Neuronal stem cell (in vitro differentiated cells): Measurements from ENCODE around the gene NPC2.
A peak's percentile ranks its signal among the peaks of the same experiment; 100 is the strongest.

Experiments
- DNase-seq: peaks from one replicate; pipeline ENCODE4 v3.0.0-alpha.2; 2013; ENCODE audit warnings: low spot score
- H2AFZ ChIP-seq: one replicate; pipeline ENCODE4 v1.6.1; 2013; ENCODE audit warnings: mild to moderate bottlenecking, low read length, inconsistent platforms
- H2AK5ac ChIP-seq: 2 replicates; pipeline ENCODE4 v1.6.1; 2013; ENCODE audit warnings: low read depth, mild to moderate bottlenecking, inconsistent platforms, low read length, moderate library complexity, mixed read lengths
- H2BK120ac ChIP-seq: 2 replicates; pipeline ENCODE4 v1.6.1; 2013; ENCODE audit warnings: low read depth, mild to moderate bottlenecking, inconsistent platforms, low read length, moderate library complexity, mixed read lengths
- H2BK12ac ChIP-seq: one replicate; pipeline ENCODE4 v1.6.1; 2013; ENCODE audit warnings: low read length, inconsistent platforms
- H2BK15ac ChIP-seq: 2 replicates; pipeline ENCODE4 v1.6.1; 2013; ENCODE audit warnings: mild to moderate bottlenecking, low read length, inconsistent platforms, mixed read lengths
- H2BK5ac ChIP-seq: one replicate; pipeline ENCODE4 v1.6.1; 2013; ENCODE audit warnings: inconsistent platforms, mild to moderate bottlenecking, low read length, moderate library complexity
- H3K14ac ChIP-seq: one replicate; pipeline ENCODE4 v1.6.1; 2013; ENCODE audit warnings: low read length, inconsistent platforms
- H3K18ac ChIP-seq: 2 replicates; pipeline ENCODE4 v1.6.1; 2013; ENCODE audit warnings: low read length, inconsistent platforms
- H3K23ac ChIP-seq: 2 replicates; pipeline ENCODE4 v1.6.1; 2013; ENCODE audit warnings: low read depth, mild to moderate bottlenecking, mixed read lengths, low read length, inconsistent platforms; ENCODE audit not compliant: poor library complexity
- H3K27ac ChIP-seq: replicated peaks from 3 replicates; pipeline ENCODE4 v1.5.1; 2013; ENCODE audit warnings: low read length, inconsistent platforms
- H3K27me3 ChIP-seq, 3 experiments: 2 replicates each; pipeline ENCODE4 v1.6.1; 2013; ENCODE audit warnings: low read length in 3 of 3, mild to moderate bottlenecking in 2 of 3, inconsistent platforms in 1 of 3, low read depth in 1 of 3, mixed read lengths in 1 of 3, moderate library complexity in 1 of 3; ENCODE audit not compliant: control insufficient read depth in 3 of 3, insufficient read depth in 3 of 3
- H3K36me3 ChIP-seq, 2 donors: replicated peaks in 1 of 2; 2 replicates each; pipeline ENCODE4 v1.6.1; 2013; ENCODE audit warnings: low read length in 2 of 2; ENCODE audit not compliant: control insufficient read depth in 2 of 2, insufficient read depth in 2 of 2
- H3K4ac ChIP-seq: 2 replicates; pipeline ENCODE4 v1.6.1; 2013; ENCODE audit warnings: inconsistent platforms, mild to moderate bottlenecking, low read length, moderate library complexity
- H3K4me1 ChIP-seq, 2 donors: 1 replicate in 1 of 2; 2 replicates in 1 of 2; pipeline ENCODE4 v1.6.1; 2013; ENCODE audit warnings: low read length in 2 of 2, low read depth in 1 of 2; ENCODE audit not compliant: control insufficient read depth in 2 of 2, insufficient read depth in 1 of 2
- H3K4me2 ChIP-seq: one replicate; pipeline ENCODE4 v1.6.1; 2013; ENCODE audit warnings: mild to moderate bottlenecking, low read length, inconsistent platforms; ENCODE audit not compliant: insufficient read depth, poor library complexity, severe bottlenecking
- H3K4me3 ChIP-seq, 2 donors: 2 replicates each; pipeline ENCODE4 v1.5.1; 2013; ENCODE audit warnings: low read length in 2 of 2, mild to moderate bottlenecking in 2 of 2, inconsistent platforms in 1 of 2, moderate library complexity in 1 of 2
- H3K79me1 ChIP-seq: one replicate; pipeline ENCODE4 v1.6.1; 2013; ENCODE audit warnings: low read depth, mild to moderate bottlenecking, inconsistent platforms, low read length, moderate library complexity
- H3K9ac ChIP-seq: one replicate; pipeline ENCODE4 v1.6.1; 2013; ENCODE audit warnings: mild to moderate bottlenecking, low read depth, low read length, inconsistent platforms; ENCODE audit not compliant: poor library complexity
- H3K9me3 ChIP-seq, 2 donors: replicated peaks in 1 of 2; 2 replicates each; pipeline versions ENCODE3 to v1.6.1; 2013; ENCODE audit warnings: low read length in 2 of 2, mild to moderate bottlenecking in 2 of 2, inconsistent platforms in 1 of 2, low read depth in 1 of 2, mixed read lengths in 1 of 2, moderate library complexity in 1 of 2; ENCODE audit not compliant: control insufficient read depth in 2 of 2, insufficient read depth in 1 of 2
- H4K8ac ChIP-seq: one replicate; pipeline ENCODE4 v1.6.1; 2013; ENCODE audit warnings: low read depth, mild to moderate bottlenecking, inconsistent platforms, low read length, moderate library complexity
- H4K91ac ChIP-seq: one replicate; pipeline ENCODE4 v1.6.1; 2013; ENCODE audit warnings: low read length, low read depth, mild to moderate bottlenecking, inconsistent platforms; ENCODE audit not compliant: poor library complexity
- WGBS, 2 donors: extraction: QIAGEN DNeasy Blood & Tissue Kit; methylation state at CpG; one replicate each; pipeline ENCODE4 v1.1.7; 2013; ENCODE audit warnings: missing lambda C conversion rate in 2 of 2, mixed read lengths in 1 of 2; ENCODE audit not compliant: insufficient read length in 2 of 2, insufficient replicate concordance in 1 of 2; ENCODE audit errors: extremely low coverage in 2 of 2; 5-methylcytosine and 5-hydroxymethylcytosine counted together

Gene NPC2

DNA sequence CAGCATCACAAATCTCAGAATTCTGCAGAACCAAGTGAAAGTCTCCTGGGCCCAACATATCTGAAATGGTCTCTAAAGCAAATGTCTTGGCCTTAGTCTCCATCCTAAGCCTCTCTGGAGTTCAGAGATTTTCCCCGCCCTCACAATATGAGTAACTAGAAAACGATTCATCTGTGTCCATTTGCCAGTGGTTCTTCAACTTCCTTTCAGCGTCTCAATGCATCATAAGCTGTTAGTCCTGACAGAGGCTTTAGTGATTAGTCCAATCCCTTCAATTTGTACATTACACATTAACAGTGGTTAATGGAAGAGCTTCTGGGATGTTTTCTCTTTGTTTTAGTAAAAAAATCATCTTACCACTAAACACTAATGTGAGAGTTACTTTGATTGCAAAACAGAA lies 17.4 kb downstream of the NPC2 start:
- no CpG with 5 or more reads among the region's 3 CpGs for WGBS, 2 donors
- DNase-seq: no peak
- H3K36me3 ChIP-seq: peaks cover 20 to 33% of the 10 kb centered on the region in 2 donors

DNA sequence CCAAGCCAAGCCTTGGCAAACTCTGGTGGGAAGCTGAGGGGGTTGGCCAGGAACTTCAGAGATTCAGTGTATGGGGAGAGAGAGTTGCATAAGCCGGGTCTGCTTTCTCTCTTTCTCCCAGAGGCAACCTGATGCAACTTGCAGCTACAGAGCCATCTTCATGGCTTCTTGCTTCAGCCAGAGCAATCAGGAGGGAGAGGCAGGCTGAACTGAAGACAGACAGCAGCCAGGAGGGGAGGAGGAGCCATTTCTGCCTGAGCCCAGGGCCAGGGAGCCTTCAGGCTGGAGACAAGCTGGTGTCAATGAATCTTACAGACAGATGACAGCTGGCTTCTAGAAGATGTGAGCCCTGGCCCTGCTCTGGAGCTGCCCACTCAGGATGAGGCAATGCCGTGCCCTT lies 18.7 kb downstream of the NPC2 start:
- H3K27ac ChIP-seq: no peak overlapping the region
- WGBS, 2 donors: no CpG with 5 or more reads among the region's 2 CpGs

More for the DNA sequence above, 17.4 kb downstream of the NPC2 start:
- Histone ChIP-seq H3K4me3 (no peak overlapping the region), H3K18ac (no peak overlapping the region), H3K14ac (no peak overlapping the region), H4K8ac (no peak overlapping the region), H3K4me1 (peaks cover 9 to 17% of the 10 kb centered on the region in 2 donors), H2BK15ac (no peak overlapping the region), H3K79me1 (no peaks in the 10 kb centered on the region), H2BK5ac (no peak overlapping the region), H2AFZ (no peak overlapping the region), H2AK5ac (no peak overlapping the region), H3K9ac (no peak overlapping the region), H3K4me2 (no peak overlapping the region), H3K23ac (no peak overlapping the region), H3K27me3 (no peaks in the 10 kb centered on the region), H3K4ac (no peak overlapping the region), H2BK12ac (no peak overlapping the region), H3K9me3 (peaks cover 0 to 2% of the 10 kb centered on the region in 2 donors), H2BK120ac (no peak overlapping the region), H4K91ac (no peak overlapping the region), H3K27ac (no peak overlapping the region)

DNA sequence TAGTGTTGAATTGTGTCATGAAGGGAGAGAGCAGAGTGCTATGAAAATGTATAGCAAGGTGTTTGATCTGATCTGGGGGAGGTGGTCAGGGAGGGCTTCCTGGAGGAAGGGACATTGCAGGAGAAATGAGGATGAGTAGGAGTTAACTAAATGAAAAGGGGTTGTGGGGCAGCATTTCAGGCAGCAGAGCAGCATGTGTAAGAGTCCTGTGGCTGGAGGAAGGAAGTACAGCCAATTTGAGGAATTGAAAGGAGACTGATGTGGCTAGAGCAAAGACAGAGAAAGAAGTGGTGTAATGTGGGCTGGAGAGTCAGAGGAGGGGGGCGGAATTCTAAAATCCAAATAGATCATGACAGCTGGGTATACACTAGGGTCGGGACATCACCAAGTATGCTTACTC lies 20.5 kb downstream of the NPC2 start:
- Histone ChIP-seq H2AK5ac (no peak overlapping the region), H2BK12ac (no peak overlapping the region), H3K36me3 (peaks cover 16 to 17% of the 10 kb centered on the region in 2 donors), H3K27me3 (no peaks in the 10 kb centered on the region), H3K4me1 (peaks cover 9 to 17% of the 10 kb centered on the region in 2 donors), H3K18ac (no peak overlapping the region), H3K9ac (no peak overlapping the region), H3K27ac (no peak overlapping the region), H3K4me3 (no peak overlapping the region), H2BK120ac (no peak overlapping the region), H3K23ac (no peak overlapping the region), H2BK15ac (no peak overlapping the region), H2BK5ac (no peak overlapping the region), H3K4ac (no peak overlapping the region), H4K91ac (no peak overlapping the region), H3K79me1 (no peaks in the 10 kb centered on the region), H4K8ac (no peak overlapping the region), H3K4me2 (no peak overlapping the region), H3K14ac (no peak overlapping the region), H3K9me3 (peaks cover 0 to 2% of the 10 kb centered on the region in 2 donors), H2AFZ (no peak overlapping the region)
- no peak for DNase-seq
- no CpG with 5 or more reads among the region's 2 CpGs for WGBS, 2 donors

More for the DNA sequence above, 18.7 kb downstream of the NPC2 start:
- H3K4me1 ChIP-seq: peaks cover 9 to 26% of the 10 kb centered on the region in 2 donors
- no peak overlapping the region for H3K9ac ChIP-seq
- H2BK12ac ChIP-seq: peak overlapping the region; percentile 19
- H3K18ac ChIP-seq: peak overlapping the region; percentile 54
- no peak overlapping the region for H3K4me2 ChIP-seq
- H3K27me3 ChIP-seq: no peaks in the 10 kb centered on the region
- no peak overlapping the region for H2BK15ac ChIP-seq
- H3K36me3 ChIP-seq: peaks cover 17 to 23% of the 10 kb centered on the region in 2 donors
- no peak overlapping the region for H4K91ac ChIP-seq
- H3K9me3 ChIP-seq: peaks cover 0 to 2% of the 10 kb centered on the region in 2 donors
- H3K14ac ChIP-seq: no peak overlapping the region
- H4K8ac ChIP-seq: no peak overlapping the region
- DNase-seq: no peak
- no peak overlapping the region for H2AK5ac ChIP-seq
- no peak overlapping the region for H3K4ac ChIP-seq
- no peak overlapping the region for H3K4me3 ChIP-seq
- H2BK120ac ChIP-seq: no peak overlapping the region
- H2BK5ac ChIP-seq: no peak overlapping the region
- H3K79me1 ChIP-seq: no peaks in the 10 kb centered on the region
- no peak overlapping the region for H3K23ac ChIP-seq
- H2AFZ ChIP-seq: no peak overlapping the region

DNA sequence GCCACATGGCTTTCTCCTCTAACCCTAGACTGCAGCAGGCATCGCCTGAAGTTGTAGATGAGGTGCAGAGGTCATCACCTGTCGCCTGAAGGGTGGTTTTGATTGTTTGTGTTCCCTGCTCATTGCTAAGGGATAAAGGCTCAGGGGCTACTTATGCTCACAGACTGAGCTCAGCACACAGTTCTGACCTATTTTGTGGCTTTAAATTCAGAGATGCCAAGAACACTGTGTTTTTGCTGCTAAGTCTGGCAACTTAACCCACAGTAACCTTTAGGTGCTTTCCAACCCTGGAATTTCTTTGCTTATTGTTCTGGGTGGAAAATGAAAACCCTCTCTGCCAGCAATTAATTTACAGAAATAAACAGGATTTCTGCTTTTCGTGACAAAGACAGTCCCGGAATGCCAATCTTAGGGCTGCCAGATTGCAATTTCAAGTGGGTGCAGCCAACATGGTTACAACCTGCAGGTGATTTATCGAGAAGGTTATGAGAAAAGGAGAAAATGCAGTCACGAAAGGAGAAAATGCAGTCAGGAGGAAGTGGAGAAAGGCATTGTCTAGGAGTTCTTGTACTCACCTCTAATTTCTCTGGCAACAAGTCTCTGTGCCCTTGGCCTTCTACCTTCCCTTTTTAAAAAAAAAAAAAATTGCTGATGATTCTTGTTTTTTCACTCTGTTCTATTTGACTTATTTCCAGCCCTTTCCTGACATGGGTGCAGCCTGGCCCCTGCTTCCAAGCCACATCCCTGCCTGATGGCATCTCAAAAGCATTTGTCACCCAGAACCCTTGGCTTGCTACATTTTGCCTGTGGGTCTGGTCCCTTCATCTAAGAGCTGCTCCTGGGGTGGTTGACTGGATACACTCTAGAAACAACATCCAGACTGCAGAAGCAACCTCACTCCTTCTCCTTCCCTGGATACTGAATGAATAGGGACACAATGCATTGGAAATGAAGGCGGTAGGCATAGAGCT lies 23.3 kb downstream of the NPC2 start:
- no peak overlapping the region for H3K14ac ChIP-seq
- no peaks in the 10 kb centered on the region for H3K79me1 ChIP-seq
- H2BK15ac ChIP-seq: no peak overlapping the region
- no peak overlapping the region for H2AFZ ChIP-seq
- no peak overlapping the region for H3K9ac ChIP-seq
- H3K4me2 ChIP-seq: no peak overlapping the region
- H3K4me3 ChIP-seq: no peak overlapping the region
- WGBS, 2 donors: no CpG with 5 or more reads among the region's 7 CpGs
- H3K27me3 ChIP-seq: no peaks in the 10 kb centered on the region
- peaks cover 11 to 16% of the 10 kb centered on the region in 2 donors for H3K36me3 ChIP-seq
- no peak overlapping the region for H4K8ac ChIP-seq
- no peak overlapping the region for H3K4ac ChIP-seq
- no peak overlapping the region for H4K91ac ChIP-seq
- peaks cover 0 to 2% of the 10 kb centered on the region in 2 donors for H3K9me3 ChIP-seq
- H2AK5ac ChIP-seq: no peak overlapping the region
- H3K18ac ChIP-seq: no peak overlapping the region
- H2BK5ac ChIP-seq: no peak overlapping the region
- H3K23ac ChIP-seq: no peak overlapping the region
- DNase-seq: no peak
- peaks cover 0 to 9% of the 10 kb centered on the region in 2 donors for H3K4me1 ChIP-seq
- H3K27ac ChIP-seq: no peak overlapping the region
- no peak overlapping the region for H2BK120ac ChIP-seq
- H2BK12ac ChIP-seq: no peak overlapping the region
